GM10266 (cell line): ENCODE data around the gene BANF1.

Experiments used
- DNase-seq: peaks from one replicate; pipeline ENCODE4 v3.0.0; 2012; ENCODE audit errors: extremely low spot score
- CTCF ChIP-seq: IDR thresholded peaks from 2 replicates; pipeline ENCODE4 v1.5.1; 2012; ENCODE audit warnings: mild to moderate bottlenecking, low read depth; ENCODE audit not compliant: control insufficient read depth, insufficient read depth; ENCODE audit errors: missing control alignments

Gene BANF1

DNA sequence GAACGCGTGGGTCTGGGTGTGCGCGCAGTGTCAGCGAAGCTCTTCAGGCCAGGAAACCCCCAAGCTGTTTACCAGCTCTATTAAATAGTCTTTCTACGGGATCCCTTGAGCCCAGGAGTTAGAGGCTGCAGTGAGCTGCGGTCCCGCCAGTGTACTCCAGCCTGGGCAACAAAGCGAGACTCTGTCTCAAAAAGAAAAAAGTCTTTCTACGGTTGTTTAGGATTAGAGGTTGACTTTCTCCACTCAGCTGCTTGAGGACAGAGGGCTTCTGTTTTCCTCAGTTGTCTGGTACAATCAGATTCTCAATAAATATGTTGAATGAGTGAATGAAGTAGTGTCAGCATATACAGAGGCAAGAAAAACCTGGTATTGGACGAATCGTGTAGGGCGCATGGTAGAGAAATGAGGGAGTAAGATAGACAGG lies 40.1 kb upstream of the BANF1 start:
- DNase-seq: no peak

GRCh38 chr11:65964906-65965305 lies 37.4 kb upstream of the BANF1 start:
- no peak for DNase-seq
- no peak for TF ChIP-seq CTCF

More for the DNA sequence above, 40.1 kb upstream of the BANF1 start:
- no peak for TF ChIP-seq CTCF

DNA sequence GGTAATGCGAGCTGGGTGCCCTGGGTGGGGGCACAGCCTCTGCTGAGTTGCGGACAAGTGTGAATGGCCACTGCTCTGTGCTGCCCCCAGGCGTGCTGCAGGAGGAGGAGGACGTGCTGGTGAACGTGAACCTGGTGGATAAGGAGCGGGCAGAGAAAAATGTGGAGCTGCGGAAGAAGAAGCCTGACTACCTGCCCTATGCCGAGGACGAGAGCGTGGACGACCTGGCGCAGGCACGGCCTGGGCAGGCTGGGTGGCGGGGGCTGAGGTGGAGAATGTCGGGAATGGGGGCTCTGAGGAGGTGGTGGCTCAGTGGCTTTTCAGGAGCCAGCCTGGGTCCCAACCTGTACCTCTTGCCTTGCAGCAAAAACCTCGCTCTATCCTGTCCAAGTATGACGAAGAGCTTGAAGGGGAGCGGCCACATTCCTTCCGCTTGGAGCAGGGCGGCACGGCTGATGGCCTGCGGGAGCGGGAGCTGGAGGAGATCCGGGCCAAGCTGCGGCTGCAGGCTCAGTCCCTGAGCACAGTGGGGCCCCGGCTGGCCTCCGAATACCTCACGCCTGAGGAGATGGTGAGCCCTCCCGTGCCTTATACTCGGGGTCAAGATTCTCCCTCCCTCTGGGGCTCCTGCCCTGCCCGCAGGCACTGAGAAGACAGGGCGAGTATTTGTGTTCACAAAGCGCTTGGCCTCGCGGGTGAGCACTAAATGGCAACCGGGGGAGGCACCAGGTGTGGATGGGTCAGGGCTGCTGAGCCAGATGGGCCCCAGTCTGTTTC lies 36.1 kb upstream of the BANF1 start:
- no peak for TF ChIP-seq CTCF
- no peak for DNase-seq

DNA sequence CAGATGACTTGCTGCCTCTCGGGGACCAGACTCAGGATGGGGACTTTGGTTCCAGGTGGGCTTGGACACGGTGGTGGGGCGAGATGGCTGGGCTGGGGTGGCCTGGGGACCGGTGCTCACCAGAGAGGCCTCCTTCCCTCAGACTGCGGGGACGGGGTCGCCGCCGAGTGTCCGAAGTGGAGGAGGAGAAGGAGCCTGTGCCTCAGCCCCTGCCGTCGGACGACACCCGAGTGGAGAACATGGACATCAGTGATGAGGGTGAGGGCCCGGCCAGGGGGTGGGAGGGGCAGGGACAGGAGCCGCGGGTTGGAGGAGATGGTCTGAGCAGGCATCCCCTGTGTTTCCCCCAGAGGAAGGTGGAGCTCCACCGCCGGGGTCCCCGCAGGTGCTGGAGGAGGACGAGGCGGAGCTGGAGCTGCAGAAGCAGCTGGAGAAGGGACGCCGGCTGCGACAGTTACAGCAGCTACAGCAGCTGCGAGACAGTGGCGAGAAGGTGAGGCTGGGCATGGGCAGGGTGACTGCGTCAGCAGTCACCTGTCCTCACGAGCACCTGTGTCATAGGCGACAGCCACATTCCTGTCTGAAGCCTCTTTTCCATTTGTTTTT lies 34.9 kb upstream of the BANF1 start:
- no peak for DNase-seq

DNA sequence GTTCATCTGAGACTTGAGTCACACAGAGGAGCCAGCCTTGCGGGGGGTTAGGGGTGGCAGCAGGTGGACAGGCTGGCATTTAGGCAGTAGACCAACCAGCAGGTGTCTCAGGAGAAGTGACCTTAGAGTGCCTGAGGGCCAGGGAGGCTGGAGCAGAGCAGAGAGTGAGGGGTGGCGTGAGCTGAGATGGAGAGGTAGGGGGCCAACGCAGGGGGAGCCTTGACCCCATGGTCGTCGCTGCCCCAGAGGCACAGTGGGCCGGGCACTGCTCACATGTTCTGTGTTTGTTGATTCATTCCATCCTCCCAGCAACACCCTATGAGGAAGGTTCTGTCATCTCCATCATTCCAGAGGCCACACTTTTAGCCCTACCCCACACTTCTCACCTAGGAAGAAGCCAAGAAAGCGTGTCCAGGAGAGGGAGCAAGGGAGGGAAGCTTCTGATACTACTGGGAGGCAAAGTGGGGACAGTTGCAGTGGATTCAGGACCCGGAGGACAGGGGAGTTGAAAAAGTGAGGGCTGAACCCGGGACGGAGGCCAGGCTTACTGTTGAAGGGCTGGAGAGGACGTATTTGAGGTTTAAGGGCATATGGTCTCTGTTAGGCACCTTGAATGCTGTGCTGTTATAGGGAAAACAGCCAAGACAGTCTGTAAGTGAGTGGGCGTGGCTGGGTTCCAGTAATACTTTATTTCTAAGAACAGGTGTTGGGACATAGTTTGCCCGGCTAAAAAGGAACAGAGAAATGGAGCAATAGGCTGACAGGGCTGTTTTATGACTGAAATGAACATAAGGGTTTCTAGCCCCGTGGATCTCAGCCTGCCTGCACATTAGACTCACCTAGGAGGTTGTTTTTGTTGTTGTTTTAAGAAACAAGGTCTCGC lies 33.5 kb upstream of the BANF1 start:
- no peak for TF ChIP-seq CTCF
- DNase-seq: no peak

More for the DNA sequence above, 34.9 kb upstream of the BANF1 start:
- TF ChIP-seq CTCF: no peak

GRCh38 chr11:65972116-65972515 lies 30.2 kb upstream of the BANF1 start:
- DNase-seq: no peak

More at GRCh38 chr11:65972116-65972515, 30.2 kb upstream of the BANF1 start:
- TF ChIP-seq CTCF: no peak
